OCI-LY3 (cell line): ENCODE data around the gene PCDHGA6.

Source experiments
- H2AFZ ChIP-seq: fragments of 200-600, 300-600 bp; shearing (Covaris generic); 2 replicates; pipeline ENCODE4 v1.6.0; 2014; ENCODE audit warnings: antibody characterized with exemption, low read depth, low read length
- H3K27ac ChIP-seq: fragments of 200-600, 300-600 bp; sonication (generic); 2 replicates; pipeline ENCODE4 v1.5.1; 2014; ENCODE audit warnings: mild to moderate bottlenecking, low read length, moderate library complexity, mixed read lengths
- H3K27me3 ChIP-seq: fragments of 200-600, 300-600 bp; sonication (generic); 2 replicates; pipeline ENCODE4 v1.6.1; 2014; ENCODE audit warnings: low read depth, low read length, mixed read lengths
- H3K36me3 ChIP-seq: fragments of 200-600, 300-600 bp; sonication (generic); replicated peaks from 2 replicates; pipeline ENCODE3; 2014; ENCODE audit warnings: low read depth, low read length, mixed read lengths
- H3K4me1 ChIP-seq: fragments of 300-600, 200-600 bp; sonication (generic); 2 replicates; pipeline ENCODE4 v1.6.1; 2014; ENCODE audit warnings: low read length, mixed read lengths
- H3K4me2 ChIP-seq: fragments of 200-600, 300-600 bp; sonication (generic); 2 replicates; pipeline ENCODE4 v1.6.1; 2014; ENCODE audit warnings: low read length, mixed read lengths
- H3K4me3 ChIP-seq: fragments of 300-600, 200-600 bp; sonication (generic); 2 replicates; pipeline ENCODE4 v1.5.1; 2014; ENCODE audit warnings: antibody characterized with exemption, mild to moderate bottlenecking, low read length, moderate library complexity
- H3K79me2 ChIP-seq: fragments of 300-600, 200-600 bp; shearing (Covaris generic); 2 replicates; pipeline ENCODE4 v1.6.1; 2014; ENCODE audit warnings: mild to moderate bottlenecking, low read length, mixed read lengths
- H3K9ac ChIP-seq: fragments of 300-600, 200-600 bp; shearing (Covaris generic); 2 replicates; pipeline ENCODE4 v1.6.0; 2014; ENCODE audit warnings: mild to moderate bottlenecking, low read length, moderate library complexity
- H3K9me3 ChIP-seq: fragments of 200-600, 300-600 bp; shearing (Covaris generic); 2 replicates; pipeline ENCODE4 v1.6.1; 2014; ENCODE audit warnings: low read length, mixed read lengths; ENCODE audit not compliant: insufficient read depth
- H4K20me1 ChIP-seq: fragments of 200-600, 300-600 bp; sonication (generic); 2 replicates; pipeline ENCODE4 v1.6.1; 2016; ENCODE audit warnings: low read length, mixed read lengths; ENCODE audit not compliant: insufficient read depth
- CTCF ChIP-seq: fragments of 200-600, 300-600 bp; sonication (generic); IDR thresholded peaks from 2 replicates; pipeline ENCODE4 v1.5.1; 2014; ENCODE audit warnings: antibody characterized with exemption, low read length, low read depth
- EZH2phosphoT487 ChIP-seq: fragments of 200-600 bp; shearing (Covaris generic); IDR thresholded peaks from 2 replicates; pipeline ENCODE4 v1.6.1; 2018; ENCODE audit warnings: antibody characterized with exemption, mixed run types, low read depth

PCDHGA6 gene

GRCh38 chr5:141398608-141399007 lies 24.9 kb downstream of the PCDHGA6 start:
- TF ChIP-seq CTCF (no peak), EZH2phosphoT487 (no peak)
- Histone ChIP-seq H3K27ac (no peak overlapping the region), H3K79me2 (no peaks in the 10 kb centered on the region), H3K36me3 (no peaks in the 10 kb centered on the region), H3K4me3 (no peak overlapping the region), H3K9me3 (no peaks in the 10 kb centered on the region), H3K4me2 (no peak overlapping the region), H2AFZ (no peak overlapping the region), H3K9ac (no peak overlapping the region), H3K4me1 (no peaks in the 10 kb centered on the region), H4K20me1 (no peaks in the 10 kb centered on the region), H3K27me3 (no peaks in the 10 kb centered on the region)

GRCh38 chr5:141399555-141400258 lies 26.0 kb downstream of the PCDHGA6 start:
- Histone ChIP-seq H3K9me3 (no peaks in the 10 kb centered on the region), H2AFZ (no peak overlapping the region)

GRCh38 chr5:141402553-141403243 lies 29.0 kb downstream of the PCDHGA6 start, which contains the start of gene PCDHGA9:
Gene PCDHGA9, plus strand, starts transcription at chr5:141402778. Its CDS starts 175 bp downstream, at chr5:141402953.
- H3K4me1 ChIP-seq: no peaks in the 10 kb centered on the region
- no peak within 1 kb of the TSS for H2AFZ ChIP-seq
- no peak within 1 kb of the TSS for H3K4me3 ChIP-seq
- TF ChIP-seq CTCF: no peak
- TF ChIP-seq EZH2phosphoT487: no peak
- H3K36me3 ChIP-seq: no peaks in the 10 kb centered on the region
- no peaks in the 10 kb centered on the region for H3K27me3 ChIP-seq
- H4K20me1 ChIP-seq: no peaks in the 10 kb centered on the region
- H3K9me3 ChIP-seq: no peaks in the 10 kb centered on the region
- no peak within 1 kb of the TSS for H3K4me2 ChIP-seq
- no peaks in the 10 kb centered on the region for H3K79me2 ChIP-seq
- H3K27ac ChIP-seq: no peak within 1 kb of the TSS
- no peak within 1 kb of the TSS for H3K9ac ChIP-seq

More at GRCh38 chr5:141399555-141400258, 26.0 kb downstream of the PCDHGA6 start:
- H3K9ac ChIP-seq: no peak overlapping the region
- no peaks in the 10 kb centered on the region for H3K27me3 ChIP-seq
- no peaks in the 10 kb centered on the region for H4K20me1 ChIP-seq
- H3K4me1 ChIP-seq: no peaks in the 10 kb centered on the region
- no peaks in the 10 kb centered on the region for H3K36me3 ChIP-seq
- H3K27ac ChIP-seq: no peak overlapping the region
- no peak overlapping the region for H3K4me3 ChIP-seq
- H3K79me2 ChIP-seq: no peaks in the 10 kb centered on the region
- H3K4me2 ChIP-seq: no peak overlapping the region
- TF ChIP-seq EZH2phosphoT487: no peak
- no peak for TF ChIP-seq CTCF

- Histone ChIP-seq H3K9me3 (no peaks in the 10 kb centered on the region), H3K27ac (no peak overlapping the region), H3K79me2 (no peaks in the 10 kb centered on the region), H3K4me3 (no peak overlapping the region), H3K4me1 (no peaks in the 10 kb centered on the region), H3K9ac (no peak overlapping the region), H3K27me3 (no peaks in the 10 kb centered on the region), H3K4me2 (no peak overlapping the region), H3K36me3 (no peaks in the 10 kb centered on the region), H4K20me1 (no peaks in the 10 kb centered on the region), H2AFZ (no peak overlapping the region)
- TF ChIP-seq CTCF (no peak), EZH2phosphoT487 (no peak)
Observed at GRCh38 chr5:141403387-141403786, 29.7 kb downstream of the PCDHGA6 start.
